K562 (cell line): ENCODE measurements around the gene RHAG. TPM values are rescaled to one million over a fixed set of nuclear protein-coding genes. Genes with fewer than 3 reads are reported as not detected.

ENCODE experiments used
- ATAC-seq: fragments of 200-7000 bp; cut with Tn5 transposase; 3 replicates; pipeline ENCODE4 v1.9.1; 2020; ENCODE audit warnings: moderate library complexity
- BruUV-seq: library from RNA; stranded (reverse); fragments of 400-500 nt; replicated peaks from 2 replicates; lab custom pipeline; 2021; lab: Mats Ljungman, UMichigan
- CTCF ChIA-PET: fragments of 300-600 bp; formaldehyde crosslinking; extraction: SDS; loops from one replicate; lab custom pipeline; 2021; ENCODE audit warnings: low intra/inter-chr PET ratio; lab: Yijun Ruan, JAX
- POLR2A ChIA-PET: fragments of 300-600, 350-650 bp; sonication (Branson Sonifier 250); formaldehyde crosslinking; extraction: SDS; loops from one replicate; lab custom pipeline; 2021; ENCODE audit warnings: antibody characterized with exemption, inconsistent platforms; lab: Yijun Ruan, JAX
- DNase-seq, 4 experiments: peaks; one replicate each; pipeline versions ENCODE4 v3.0.0 to v3.0.0-alpha.2; 2011 to 2018; ENCODE audit warnings: low spot score in 3 of 4, mixed read lengths in 3 of 4; ENCODE audit errors: extremely low read depth in 1 of 4
- FAIRE-seq: peaks from 2 replicates; lab custom pipeline; 2011; peaks lifted over from hg19 to GRCh38; lab: Jason Lieb, UNC
- H2AFZ ChIP-seq: 2 replicates; pipeline ENCODE4 v1.6.0; 2011; ENCODE audit warnings: low read depth, low read length, control low read depth, inconsistent platforms
- H3K27ac ChIP-seq: fragments of 200-600 bp; 3 replicates; pipeline ENCODE4 v1.8.0; 2011; ENCODE audit warnings: low read depth, mild to moderate bottlenecking, control low read depth, inconsistent platforms, low read length, moderate library complexity, mixed read lengths; ENCODE audit errors: extremely low read depth
- H3K27me3 ChIP-seq, 2 experiments: fragments of 300-600 bp in 1 of 2; 2 replicates in 1 of 2; 3 replicates in 1 of 2; pipeline versions ENCODE4 v1.6.0 to v1.8.0; 2011; ENCODE audit warnings: inconsistent platforms in 2 of 2, low read length in 2 of 2, mild to moderate bottlenecking in 1 of 2, mixed read lengths in 1 of 2, moderate library complexity in 1 of 2; ENCODE audit not compliant: control insufficient read depth in 2 of 2, insufficient read depth in 2 of 2
- H3K36me3 ChIP-seq: fragments of 300-600 bp; 3 replicates; pipeline ENCODE4 v1.8.0; 2011; ENCODE audit warnings: mild to moderate bottlenecking, low read length, inconsistent platforms; ENCODE audit not compliant: control insufficient read depth, insufficient read depth
- H3K4me1 ChIP-seq, 2 experiments: fragments of 200-600 bp in 1 of 2; replicated peaks in 1 of 2; 2 replicates in 1 of 2; 3 replicates in 1 of 2; pipeline versions ENCODE4 v1.5.1 to v1.8.0; 2011; ENCODE audit warnings: inconsistent platforms in 2 of 2, low read length in 2 of 2, mild to moderate bottlenecking in 1 of 2, mixed read lengths in 1 of 2, moderate library complexity in 1 of 2; ENCODE audit not compliant: control insufficient read depth in 2 of 2, insufficient read depth in 2 of 2
- H3K4me2 ChIP-seq: 2 replicates; pipeline ENCODE4 v1.6.1; 2011; ENCODE audit warnings: low read length, control low read depth, inconsistent platforms, mixed read lengths; ENCODE audit not compliant: insufficient read depth
- H3K4me3 ChIP-seq: fragments of 200-600 bp; sonication (generic), shearing (Covaris generic); 2 replicates; pipeline ENCODE4 v1.5.1; 2016; ENCODE audit warnings: control low read depth, inconsistent platforms
- H3K79me2 ChIP-seq: fragments of 200-600 bp; 3 replicates; pipeline ENCODE4 v1.8.0; 2011; ENCODE audit warnings: low read length, inconsistent platforms; ENCODE audit not compliant: control insufficient read depth, insufficient read depth
- H3K9ac ChIP-seq, 2 experiments: 2 replicates each; pipeline versions ENCODE4 v1.6.0 to v1.6.1; 2011; ENCODE audit warnings: low read depth in 2 of 2, low read length in 2 of 2, control low read depth in 1 of 2, inconsistent platforms in 1 of 2, mild to moderate bottlenecking in 1 of 2, mixed read lengths in 1 of 2; ENCODE audit not compliant: insufficient read depth in 1 of 2
- H3K9me1 ChIP-seq: one replicate; pipeline ENCODE4 v1.6.0; 2011; ENCODE audit warnings: inconsistent platforms, mild to moderate bottlenecking, low read length, moderate library complexity; ENCODE audit not compliant: control insufficient read depth, insufficient read depth
- H3K9me3 ChIP-seq: replicated peaks from 2 replicates; pipeline ENCODE4 v1.5.1; 2011; ENCODE audit warnings: low read depth, low read length, inconsistent platforms; ENCODE audit not compliant: control insufficient read depth, insufficient read depth
- H4K20me1 ChIP-seq: replicated peaks from 2 replicates; pipeline ENCODE4 v1.6.1; 2011; ENCODE audit warnings: low read length, inconsistent platforms, mixed read lengths; ENCODE audit not compliant: control insufficient read depth, insufficient read depth
- EGR1 ChIP-seq: fragments of 450-650 bp; conservative IDR thresholded peaks from 2 replicates; pipeline ENCODE4 v1.6.1; 2017; ENCODE audit warnings: mild to moderate bottlenecking
- ESRRA ChIP-seq: fragments of 450-650 bp; IDR thresholded peaks from 2 replicates; pipeline ENCODE4 v1.6.1; 2014; ENCODE audit warnings: low read depth, mild to moderate bottlenecking, moderate library complexity, borderline replicate concordance
- GTF2A2 ChIP-seq: IDR thresholded peaks from 2 replicates; pipeline ENCODE4 v1.6.1; 2016; ENCODE audit warnings: mild to moderate bottlenecking, missing genetic modification characterization, missing compliant biosample characterization
- RFX1 ChIP-seq: fragments of 450-650 bp; IDR thresholded peaks from 2 replicates; pipeline ENCODE4 v1.6.1; 2016; ENCODE audit warnings: mild to moderate bottlenecking, moderate library complexity
- ZNF197 ChIP-seq: fragments of 200-800 bp; sonication (Bioruptor generic); IDR thresholded peaks from 2 replicates; pipeline ENCODE4 v1.6.1; 2016; ENCODE audit warnings: low read depth, missing genetic modification characterization, missing compliant biosample characterization
- ZNF785 ChIP-seq: fragments of 250-450 bp; sonication (Bioruptor Pico); IDR thresholded peaks from 2 replicates; pipeline ENCODE4 v1.4.0; 2020; ENCODE audit warnings: mild to moderate bottlenecking
- WGBS: fragments of 100-300 bp; shearing (Covaris generic); methylation state at CpG from one replicate; pipeline ENCODE4 v1.1.6; 2016; ENCODE audit warnings: low coverage, mixed read lengths; ENCODE audit not compliant: insufficient coverage; ENCODE audit errors: missing lambda C conversion rate; 5-methylcytosine and 5-hydroxymethylcytosine counted together
- in situ Hi-C: fragments of 300-500 bp; cut with MboI; formaldehyde crosslinking; loops from 4 replicates; pipeline ENCODE4 v1.15.0; 2018; ENCODE audit warnings: inconsistent platforms, mixed read lengths
- intact Hi-C: fragments of 100-400 bp; cut with micrococcal nuclease; formaldehyde crosslinking; loops from 2 replicates; pipeline ENCODE4 v1.14.2; 2022
- polyA plus RNA-seq, 8 experiments: library from polyadenylated mRNA; depleted of rRNA in 4 of 8; stranded (reverse) in 5 of 8; unstranded in 3 of 8; fragments of >200 nt; fragmentation: Nextera tagmentation in 2 of 8; fragmentation: Illumina TruSeq in 1 of 8; extraction: Ambion mirVana in 2 of 8; extraction: Trizol in 1 of 8; gene quantifications; 2 replicates each; pipeline versions ENCODE4 v1.2.1 to v1.2.3, GENCODE V29; 2011 to 2014; ENCODE audit warnings: inconsistent platforms in 1 of 8, missing spikeins in 1 of 8
- total RNA-seq, 7 experiments: library from RNA; depleted of rRNA in 6 of 7; stranded (reverse); fragments of >200 nt in 6 of 7; fragmentation: Illumina TruSeq in 2 of 7; extraction: Trizol in 2 of 7; gene quantifications; 2 replicates each; pipeline versions ENCODE4 v1.2.1 to v1.2.3, GENCODE V29; 2011 to 2021; ENCODE audit warnings: low replicate concordance in 1 of 7

The RHAG gene
- total and polyA plus RNA-seq, 9 of the 15 experiments (the other 6 are each of a cell fraction or from before 2014, with no cell fraction given) = 290 to 1,202 (median 505) TPM

- TF ChIP-seq ZNF197 (0 out of 2 replicates have a peak, but pooled peaks have one; percentile 9), ZNF785 (CRISPR knock-in tag) (no peak), EGR1 (no peak), GTF2A2 (peak; percentile 37; the same call in 1 of the 2 replicates)
Observed at GRCh38 chr6:49666480-49666879, 29.8 kb upstream of the RHAG start (continued).

GRCh38 chr6:49664817-49665216, 28.2 kb upstream of the RHAG start:
- ATAC-seq (no peak), FAIRE-seq (no peak), DNase-seq (no peak)
- peaks cover 10 to 32% of the 10 kb centered on the region in 2 experiments; a peak in 4 of 5 replicates for H3K4me1 ChIP-seq
- H3K9me3 ChIP-seq = no peaks in the 10 kb centered on the region
- H3K4me3 ChIP-seq = no peak overlapping the region
- CTCF ChIA-PET = no interaction called here
- in situ Hi-C loops (no loop called here), intact Hi-C loops (no loop called here)
- POLR2A ChIA-PET = no interaction called here
- WGBS = 53% methylated on average over 3 of the region's 3 CpGs
- BruUV-seq = no TSS peak
- no peaks in the 10 kb centered on the region for H4K20me1 ChIP-seq
- H3K79me2 ChIP-seq = no peaks in the 10 kb centered on the region
- H3K27ac ChIP-seq = peak overlapping the region; percentile 30; the same call in 1 of the 3 replicates
- H3K9ac ChIP-seq = no peak overlapping the region
- TF ChIP-seq ESRRA = no peak
- TF ChIP-seq RFX1 = peak; percentile 5; the same call in 1 of the 2 replicates
- H3K9me1 ChIP-seq = no peaks in the 10 kb centered on the region
- no peaks in the 10 kb centered on the region for H3K27me3 ChIP-seq
- no peaks in the 10 kb centered on the region for H3K36me3 ChIP-seq
- H2AFZ ChIP-seq = peak overlapping the region; percentile 67
- H3K4me2 ChIP-seq = no peak overlapping the region
